ENCODE data around the gene TPST2.

DNA sequence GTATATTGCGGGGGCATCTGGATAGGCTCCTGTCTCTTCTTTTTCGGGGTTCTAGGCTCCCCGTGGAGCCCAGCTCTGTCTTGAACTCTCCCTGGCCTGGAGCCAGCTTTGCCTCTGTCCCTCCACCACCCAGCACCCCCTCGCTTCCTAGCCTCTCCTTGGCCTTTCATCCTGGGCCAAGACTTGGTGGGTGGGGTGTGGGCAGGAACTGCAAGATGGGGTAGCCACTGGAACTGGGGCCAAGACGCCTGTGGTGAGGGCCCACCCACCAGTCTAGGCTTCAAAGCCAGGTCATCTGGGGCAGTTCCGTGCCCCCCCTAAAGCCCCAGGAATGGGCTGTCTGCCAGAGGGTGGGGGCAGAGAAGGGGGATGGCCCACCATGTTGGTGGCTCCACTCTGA is 29.6 kb upstream of the TPST2 start:
- no peak for TF ChIP-seq FOXA1 (IDR thresholded peaks at IDR 0.05)
- TF ChIP-seq BHLHE40 (IDR thresholded peaks at IDR 0.05; ENCODE audit: borderline replicate concordance) = no peak
- no peak for TF ChIP-seq TARDBP (IDR thresholded peaks at IDR 0.05)
- no peak for TF ChIP-seq L3MBTL2 (conservative IDR thresholded peaks at IDR 0.05)
- TF ChIP-seq ELF4 (IDR thresholded peaks at IDR 0.05) = no peak
- TF ChIP-seq ARNT (IDR thresholded peaks at IDR 0.05) = no peak
- TF ChIP-seq, protein P1, sequence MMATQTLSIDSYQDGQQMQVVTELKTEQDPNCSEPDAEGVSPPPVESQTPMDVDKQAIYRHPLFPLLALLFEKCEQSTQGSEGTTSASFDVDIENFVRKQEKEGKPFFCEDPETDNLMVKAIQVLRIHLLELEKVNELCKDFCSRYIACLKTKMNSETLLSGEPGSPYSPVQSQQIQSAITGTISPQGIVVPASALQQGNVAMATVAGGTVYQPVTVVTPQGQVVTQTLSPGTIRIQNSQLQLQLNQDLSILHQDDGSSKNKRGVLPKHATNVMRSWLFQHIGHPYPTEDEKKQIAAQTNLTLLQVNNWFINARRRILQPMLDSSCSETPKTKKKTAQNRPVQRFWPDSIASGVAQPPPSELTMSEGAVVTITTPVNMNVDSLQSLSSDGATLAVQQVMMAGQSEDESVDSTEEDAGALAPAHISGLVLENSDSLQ (IDR thresholded peaks at IDR 0.05) = no peak
- TF ChIP-seq FOXM1 (IDR thresholded peaks at IDR 0.05; ENCODE audit: borderline replicate concordance) = no peak
